Activated T-cell treated with anti-CD3 and anti-CD28 coated beads, Interleukin-2, amount 50 U/mL, for 4 hours (primary cell): ENCODE results near the gene ZEB2. TPM values are rescaled to one million over a fixed set of nuclear protein-coding genes. Genes with fewer than 3 reads are reported as not detected.
A peak's percentile ranks its signal among the peaks of the same experiment; 100 is the strongest.

Experiments used
- ATAC-seq, 2 donors: fragments of 200-7000 bp; cut with Tn5 transposase; one replicate each; pipeline ENCODE4 v1.10.0; 2021
- DNase-seq: peaks from one replicate; pipeline ENCODE4 v3.0.0-alpha.2; 2020
- H3K27me3 Mint-ChIP-seq: one replicate; pipeline ENCODE4 v1.8.0; 2021; ENCODE audit warnings: low read depth, mixed read lengths
- H3K36me3 Mint-ChIP-seq: one replicate; pipeline ENCODE4 v1.8.0; 2022; ENCODE audit warnings: mixed read lengths; ENCODE audit not compliant: insufficient read depth
- H3K4me1 Mint-ChIP-seq: one replicate; pipeline ENCODE4 v1.8.0; 2021; ENCODE audit warnings: low read depth, mixed read lengths
- H3K4me3 Mint-ChIP-seq: one replicate; pipeline ENCODE4 v1.8.0; 2021; ENCODE audit warnings: mild to moderate bottlenecking, moderate library complexity, mixed read lengths
- H3K9me3 Mint-ChIP-seq: one replicate; pipeline ENCODE4 v1.8.0; 2021; ENCODE audit warnings: mixed read lengths
- total RNA-seq, 3 donors: library from RNA; stranded (reverse); gene quantifications; one replicate each; pipeline ENCODE4 v1.2.1, GENCODE V29; 2021

ZEB2 gene
- total RNA-seq = 10 to 100 TPM; 14.4 to 35.9 (median 25.1) TPM

DNA sequence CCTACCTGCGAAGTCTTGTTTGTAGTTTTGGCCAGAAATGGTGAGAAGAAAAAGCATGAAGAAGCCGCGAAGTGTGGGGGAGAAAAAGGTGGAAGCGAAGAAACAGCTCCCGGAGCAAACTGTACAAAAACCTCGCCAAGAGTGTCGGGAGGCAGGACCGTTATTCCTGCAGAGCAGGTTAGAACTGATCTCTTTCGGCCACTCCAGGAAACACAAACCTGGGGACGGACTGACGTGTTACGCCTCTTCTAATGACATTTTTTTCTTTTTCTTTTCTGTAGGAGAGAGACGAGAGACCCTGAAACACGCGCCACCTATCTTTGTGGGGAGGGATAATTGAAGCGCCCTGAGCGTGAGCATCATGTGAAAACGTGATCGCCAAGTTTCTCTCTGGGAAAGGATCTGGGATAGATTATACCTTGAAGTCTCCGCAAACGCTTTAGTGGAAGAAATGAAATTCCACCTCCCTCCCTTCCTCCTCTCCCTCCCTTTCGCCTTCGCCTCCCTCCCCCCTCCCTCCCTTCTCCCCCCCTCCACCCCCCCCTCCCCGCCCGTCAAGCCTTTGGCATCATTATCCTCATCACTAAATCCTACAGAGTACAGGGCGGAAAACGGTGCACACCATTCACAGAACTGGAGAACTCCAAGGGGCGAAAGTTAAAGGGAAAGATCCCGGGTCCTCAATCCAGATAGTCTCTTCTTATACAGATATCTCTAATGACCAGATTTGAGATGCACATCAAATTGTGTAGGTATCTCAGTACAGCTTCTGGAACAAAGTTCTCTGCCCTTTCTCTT is at the start of gene ZEB2:
ZEB2 (minus strand) TSS at position 186 of the 798 bp plus-strand sequence. CDS start 2,769 bp downstream, outside the sequence.
- ATAC-seq = no peak
- H3K27me3 Mint-ChIP-seq = peaks cover 42% of the 10 kb centered on the region
- no peak within 1 kb of the TSS for H3K4me3 Mint-ChIP-seq

DNA sequence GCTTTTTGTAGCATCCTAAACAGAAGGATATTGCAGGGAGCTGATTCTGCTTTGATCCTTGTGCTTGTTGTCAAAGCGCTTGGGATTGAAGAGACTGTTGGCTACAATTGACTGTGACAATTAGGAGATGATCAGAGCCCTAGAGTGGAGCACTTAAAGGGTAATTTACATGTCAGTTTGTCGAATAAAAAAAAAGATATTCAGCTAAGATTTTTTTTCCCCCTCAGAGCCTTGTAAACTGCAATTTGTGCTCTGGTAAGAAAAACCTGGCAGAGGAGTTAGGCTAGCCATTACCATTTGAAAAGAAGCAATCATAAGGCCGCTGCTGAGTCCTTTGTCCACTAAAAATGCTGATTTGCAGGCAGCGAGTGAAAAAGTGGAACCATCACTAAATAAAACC is 47.8 kb upstream of the ZEB2 start:
- DNase-seq (no peak), ATAC-seq (no peak)
- H3K9me3 Mint-ChIP-seq = no peaks in the 10 kb centered on the region
- no peaks in the 10 kb centered on the region for H3K36me3 Mint-ChIP-seq
- no peak overlapping the region for H3K4me3 Mint-ChIP-seq
- H3K27me3 Mint-ChIP-seq = peaks cover 5% of the 10 kb centered on the region
- H3K4me1 Mint-ChIP-seq = peaks cover 9% of the 10 kb centered on the region

More for the DNA sequence above, at the start of gene ZEB2:
- DNase-seq = no peak
- H3K9me3 Mint-ChIP-seq = no peaks in the 10 kb centered on the region
- peaks cover 29% of the 10 kb centered on the region for H3K4me1 Mint-ChIP-seq
- H3K36me3 Mint-ChIP-seq = peaks cover 2% of the 10 kb centered on the region

DNA sequence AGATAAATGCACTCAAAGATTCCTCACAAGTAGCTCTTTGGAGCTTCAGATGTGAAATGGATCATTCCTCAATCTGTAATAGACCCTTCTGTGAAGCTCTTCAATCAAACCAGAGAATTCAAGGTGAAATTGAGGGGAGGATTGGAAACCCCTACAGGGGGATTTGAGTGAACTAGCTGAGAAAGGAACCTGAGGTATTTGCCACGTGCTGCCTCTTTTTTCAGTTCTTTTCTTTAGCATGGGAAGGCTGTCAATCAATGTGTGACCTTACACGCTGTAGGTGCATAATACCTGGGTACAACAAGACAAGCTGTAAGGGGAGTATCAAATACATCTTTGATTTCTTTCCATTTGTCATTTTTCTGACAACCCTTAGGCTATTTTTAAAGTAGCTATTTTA is 46.5 kb upstream of the ZEB2 start:
- Mint-ChIP-seq H3K36me3 (no peaks in the 10 kb centered on the region), H3K4me1 (peaks cover 3% of the 10 kb centered on the region), H3K27me3 (peaks cover 5% of the 10 kb centered on the region), H3K4me3 (no peak overlapping the region), H3K9me3 (no peaks in the 10 kb centered on the region)
- ATAC-seq (no peak), DNase-seq (no peak)

DNA sequence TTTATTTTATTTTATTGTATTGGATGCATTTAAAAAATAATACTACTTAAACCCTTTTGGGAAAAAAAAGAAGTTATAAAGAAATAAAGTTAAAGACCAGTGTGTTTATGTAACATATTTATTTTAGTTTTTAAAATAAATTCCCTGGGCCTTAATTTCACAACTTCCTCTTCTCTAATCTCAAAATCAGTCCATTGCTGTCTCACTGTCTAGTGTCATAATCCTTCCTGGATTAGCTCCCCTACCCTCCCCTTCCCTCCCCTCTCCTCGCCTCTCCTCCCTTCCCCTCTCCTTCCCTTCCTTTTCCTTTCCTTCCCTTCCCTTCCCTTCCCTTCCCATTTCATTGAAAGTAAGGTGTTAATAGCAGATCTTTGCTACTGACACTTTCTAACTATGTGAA is 40.3 kb upstream of the ZEB2 start:
- Mint-ChIP-seq H3K36me3 (no peaks in the 10 kb centered on the region), H3K4me1 (no peaks in the 10 kb centered on the region), H3K4me3 (no peak overlapping the region), H3K27me3 (peaks cover 7% of the 10 kb centered on the region), H3K9me3 (no peaks in the 10 kb centered on the region)
- DNase-seq = no peak
- no peak for ATAC-seq

DNA sequence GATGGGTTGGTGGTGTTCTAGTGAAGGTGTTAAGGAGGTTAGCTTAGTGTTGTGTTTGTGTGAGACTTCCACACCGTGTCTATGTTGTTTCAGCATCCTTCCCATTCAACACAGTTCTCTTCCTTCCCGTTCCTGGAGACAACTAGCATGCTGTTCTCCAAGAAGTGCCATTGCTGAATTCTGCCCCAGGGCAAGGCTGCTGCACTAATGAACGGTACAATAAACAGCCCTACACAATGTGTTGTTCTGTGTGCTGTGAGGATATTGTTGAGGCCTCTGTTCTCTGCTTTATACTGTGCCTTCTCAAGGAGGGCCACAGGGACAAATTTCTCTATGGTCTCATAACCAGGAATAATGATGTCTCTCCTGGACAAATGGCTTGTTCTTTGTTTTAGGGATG is 39.8 kb upstream of the ZEB2 start:
- Mint-ChIP-seq H3K4me3 (no peak overlapping the region), H3K4me1 (no peaks in the 10 kb centered on the region), H3K9me3 (no peaks in the 10 kb centered on the region), H3K27me3 (peaks cover 7% of the 10 kb centered on the region), H3K36me3 (no peaks in the 10 kb centered on the region)
- DNase-seq (no peak), ATAC-seq (no peak)

DNA sequence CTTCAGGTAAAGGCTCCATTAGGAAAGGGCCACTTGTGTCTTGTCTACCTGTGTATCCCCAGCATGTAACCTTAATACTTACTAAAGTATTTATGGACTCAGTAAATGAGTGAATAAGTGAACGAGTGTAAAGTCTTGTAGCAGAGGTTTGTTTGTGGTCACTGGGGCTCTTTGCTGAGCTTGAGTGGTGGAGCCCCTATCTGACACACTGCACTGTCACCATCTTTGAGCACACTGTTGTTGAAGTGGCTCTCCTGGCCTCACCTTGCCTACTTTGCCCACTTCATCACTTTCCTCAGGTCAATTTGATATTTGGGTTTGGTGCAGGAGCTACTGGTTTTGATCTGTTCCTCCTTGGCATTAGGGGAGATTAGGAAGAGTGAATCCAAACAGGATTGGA is 39.3 kb upstream of the ZEB2 start:
- Mint-ChIP-seq H3K36me3 (no peaks in the 10 kb centered on the region), H3K9me3 (no peaks in the 10 kb centered on the region), H3K4me3 (no peak overlapping the region), H3K27me3 (peaks cover 7% of the 10 kb centered on the region), H3K4me1 (no peaks in the 10 kb centered on the region)
- no peak for DNase-seq
- no peak for ATAC-seq

DNA sequence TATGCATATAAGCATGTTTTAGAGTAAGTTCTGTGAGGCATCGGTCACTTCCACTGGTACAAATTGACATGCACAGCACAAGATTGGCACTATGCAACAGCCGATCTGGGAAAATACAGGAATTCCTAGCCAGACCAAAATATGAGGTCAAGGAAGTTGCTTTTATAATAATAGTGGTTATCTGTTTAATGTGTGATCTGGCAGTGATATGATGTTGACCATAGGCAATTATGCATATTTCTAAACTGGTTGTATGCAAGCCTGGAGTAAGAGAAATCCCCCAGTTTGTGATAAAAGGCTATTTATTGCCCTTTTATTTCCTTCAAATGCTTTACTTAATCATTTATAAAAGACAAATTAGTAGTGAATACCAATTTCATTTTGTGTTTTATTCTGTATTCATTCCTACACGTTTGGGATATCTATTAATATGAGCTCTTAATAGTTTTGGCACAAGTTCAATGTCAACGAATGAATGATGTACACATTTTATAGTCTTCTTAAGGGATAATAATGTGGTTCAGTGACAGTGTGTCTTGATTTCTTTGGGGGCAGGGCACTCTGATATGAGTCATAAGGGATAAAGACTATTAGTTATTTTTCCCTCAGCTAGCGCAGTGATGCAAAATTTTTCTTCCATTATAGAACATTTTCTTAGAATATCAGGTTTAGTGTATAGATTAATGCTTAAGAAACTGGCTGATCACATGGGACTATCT is 34.7 kb upstream of the ZEB2 start:
- Mint-ChIP-seq H3K36me3 (no peaks in the 10 kb centered on the region), H3K4me3 (no peak overlapping the region), H3K9me3 (no peaks in the 10 kb centered on the region), H3K4me1 (no peaks in the 10 kb centered on the region), H3K27me3 (no peaks in the 10 kb centered on the region)
- no peak for ATAC-seq
- DNase-seq = no peak

DNA sequence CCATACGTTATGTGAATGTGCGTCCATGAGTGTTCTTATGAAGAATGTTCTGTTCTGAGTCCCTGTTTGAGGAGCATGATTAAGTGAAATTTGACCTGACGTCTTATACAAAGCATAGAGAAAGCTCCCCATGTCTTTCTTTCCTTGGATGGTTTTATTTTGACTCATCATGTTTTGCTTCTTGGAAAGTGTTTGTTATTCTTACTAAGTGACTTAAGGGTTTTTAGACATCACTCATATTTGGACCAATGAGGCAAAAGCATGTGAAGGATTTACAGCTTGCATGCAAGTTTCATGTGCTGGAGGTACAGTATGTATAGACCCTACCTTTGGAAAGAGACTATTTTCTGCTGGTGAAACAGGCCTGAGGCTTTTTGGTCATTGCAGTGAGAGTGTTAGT is 33.5 kb upstream of the ZEB2 start:
- DNase-seq (no peak), ATAC-seq (peak; percentile 51 to 61)
- no peaks in the 10 kb centered on the region for H3K36me3 Mint-ChIP-seq
- no peaks in the 10 kb centered on the region for H3K9me3 Mint-ChIP-seq
- no peak overlapping the region for H3K4me3 Mint-ChIP-seq
- peaks cover 3% of the 10 kb centered on the region for H3K4me1 Mint-ChIP-seq
- no peaks in the 10 kb centered on the region for H3K27me3 Mint-ChIP-seq

DNA sequence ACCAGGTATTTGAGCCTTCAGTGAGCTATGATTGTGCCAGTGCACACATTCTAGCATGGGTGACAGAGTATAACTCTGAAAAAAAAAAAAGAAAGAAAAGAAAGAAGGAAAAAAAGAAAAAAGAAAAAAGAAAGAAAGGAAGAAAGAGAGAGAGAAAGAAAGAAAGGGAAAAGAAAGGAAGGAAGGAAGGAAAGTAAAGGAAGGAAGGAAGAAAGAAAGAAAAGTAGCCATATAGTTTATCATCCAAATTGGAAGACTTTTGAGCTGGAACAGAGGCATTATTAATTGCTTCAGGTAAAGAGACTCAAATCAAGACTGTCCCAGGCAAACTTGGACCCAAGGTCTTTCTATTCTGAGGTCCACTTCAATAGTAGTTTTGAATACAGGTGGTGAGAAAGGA is 32.9 kb upstream of the ZEB2 start:
- Mint-ChIP-seq H3K27me3 (no peaks in the 10 kb centered on the region), H3K36me3 (no peaks in the 10 kb centered on the region), H3K9me3 (no peaks in the 10 kb centered on the region), H3K4me1 (peaks cover 6% of the 10 kb centered on the region), H3K4me3 (no peak overlapping the region)
- DNase-seq (no peak), ATAC-seq (no peak)

DNA sequence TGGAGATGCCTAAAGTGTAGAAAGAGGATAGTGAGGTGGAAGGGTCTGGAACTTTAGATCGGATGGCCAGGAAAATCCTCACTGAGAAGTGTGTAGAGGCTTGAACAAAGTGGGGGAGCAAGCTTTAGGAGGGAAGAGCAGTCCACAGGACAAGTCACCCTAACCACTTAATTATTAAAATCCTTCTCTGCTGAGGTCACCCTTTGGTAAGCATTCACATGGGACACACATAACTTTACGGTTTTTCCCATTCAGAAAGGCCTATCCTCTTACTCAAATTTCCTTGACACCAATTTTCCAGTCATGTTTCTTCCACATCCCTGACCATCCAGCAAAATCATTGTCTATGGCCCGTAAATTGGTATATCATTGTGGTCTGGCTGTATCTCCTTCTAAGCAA is 31.0 kb upstream of the ZEB2 start:
- Mint-ChIP-seq H3K4me1 (peaks cover 6% of the 10 kb centered on the region), H3K4me3 (no peak overlapping the region), H3K9me3 (no peaks in the 10 kb centered on the region), H3K36me3 (no peaks in the 10 kb centered on the region), H3K27me3 (no peaks in the 10 kb centered on the region)
- no peak for ATAC-seq
- no peak for DNase-seq

DNA sequence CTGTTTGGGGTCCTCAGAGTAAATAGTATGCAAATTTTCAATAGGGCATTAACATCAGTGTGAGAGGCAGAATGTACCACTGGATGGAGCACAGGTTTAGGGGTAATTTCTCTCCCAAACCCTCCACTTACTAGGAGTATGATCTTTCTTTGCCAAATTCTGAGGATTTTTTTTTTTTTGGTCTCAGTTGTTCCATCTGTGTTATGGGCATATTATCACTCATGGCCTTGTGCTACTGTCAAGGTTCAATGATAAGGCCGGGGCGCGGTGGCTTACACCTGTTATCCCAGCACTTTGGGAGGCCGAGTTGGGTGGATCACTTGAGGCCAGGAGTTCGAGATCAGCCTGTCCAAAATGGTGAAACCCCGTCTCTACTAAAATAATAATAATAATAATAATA is 30.2 kb upstream of the ZEB2 start:
- no peak for ATAC-seq
- peaks cover 3% of the 10 kb centered on the region for H3K27me3 Mint-ChIP-seq
- no peaks in the 10 kb centered on the region for H3K9me3 Mint-ChIP-seq
- peaks cover 6% of the 10 kb centered on the region for H3K4me1 Mint-ChIP-seq
- DNase-seq = no peak
- no peak overlapping the region for H3K4me3 Mint-ChIP-seq
- H3K36me3 Mint-ChIP-seq = no peaks in the 10 kb centered on the region

DNA sequence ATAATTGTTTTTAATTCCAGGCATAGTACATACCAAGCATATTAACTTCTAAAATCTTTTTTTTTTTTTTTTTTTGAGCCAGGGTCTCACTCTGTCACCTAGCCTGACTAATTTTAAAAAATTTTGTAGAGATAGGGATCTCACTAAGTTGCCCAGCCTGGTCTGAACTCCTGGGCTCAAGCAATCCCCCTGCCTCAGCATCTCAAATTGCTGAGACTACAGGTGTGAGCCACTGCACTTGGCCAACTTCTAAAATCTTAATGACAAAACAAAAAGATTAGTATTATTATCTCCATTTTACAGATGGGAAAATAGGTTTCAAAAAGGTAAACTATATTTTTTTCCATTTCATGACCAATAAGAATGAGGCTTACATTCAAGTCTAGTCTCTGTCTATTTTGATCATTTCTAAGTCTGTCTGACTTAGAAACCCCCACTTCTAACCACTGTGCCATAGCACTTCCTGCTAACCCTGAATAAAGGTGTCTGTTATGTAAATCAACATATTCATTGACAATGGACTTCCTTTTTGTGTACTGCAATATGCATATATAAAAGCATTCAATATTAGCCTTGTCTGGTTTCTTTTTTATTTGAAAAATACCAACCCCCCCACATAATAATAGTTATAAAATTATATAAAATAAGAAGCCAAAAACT is 28.7 kb upstream of the ZEB2 start:
- DNase-seq (no peak), ATAC-seq (no peak)
- Mint-ChIP-seq H3K36me3 (no peaks in the 10 kb centered on the region), H3K4me3 (no peak overlapping the region), H3K4me1 (peaks cover 6% of the 10 kb centered on the region), H3K9me3 (no peaks in the 10 kb centered on the region), H3K27me3 (peaks cover 6% of the 10 kb centered on the region)

DNA sequence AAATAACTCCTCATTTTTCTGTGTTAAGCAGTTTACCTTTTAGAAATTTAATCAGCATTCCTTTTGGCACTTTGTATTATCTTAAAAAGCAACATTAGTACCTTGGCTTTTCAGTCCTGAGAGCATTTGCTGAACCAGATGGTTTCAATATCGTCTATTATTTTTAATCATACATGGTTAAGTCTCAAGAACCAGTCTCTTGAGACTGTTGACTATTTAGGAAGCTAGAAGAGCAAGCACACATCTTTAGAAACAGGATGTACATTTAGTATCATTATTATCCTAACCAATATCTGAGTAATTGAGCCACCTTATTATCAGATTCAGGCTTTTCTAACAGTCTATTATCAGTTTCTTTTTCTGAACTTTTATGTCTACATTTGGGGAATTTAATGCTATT is 28.2 kb upstream of the ZEB2 start:
- ATAC-seq (no peak), DNase-seq (no peak)
- Mint-ChIP-seq H3K27me3 (peaks cover 6% of the 10 kb centered on the region), H3K4me3 (no peak overlapping the region), H3K9me3 (no peaks in the 10 kb centered on the region), H3K4me1 (peaks cover 6% of the 10 kb centered on the region), H3K36me3 (no peaks in the 10 kb centered on the region)

DNA sequence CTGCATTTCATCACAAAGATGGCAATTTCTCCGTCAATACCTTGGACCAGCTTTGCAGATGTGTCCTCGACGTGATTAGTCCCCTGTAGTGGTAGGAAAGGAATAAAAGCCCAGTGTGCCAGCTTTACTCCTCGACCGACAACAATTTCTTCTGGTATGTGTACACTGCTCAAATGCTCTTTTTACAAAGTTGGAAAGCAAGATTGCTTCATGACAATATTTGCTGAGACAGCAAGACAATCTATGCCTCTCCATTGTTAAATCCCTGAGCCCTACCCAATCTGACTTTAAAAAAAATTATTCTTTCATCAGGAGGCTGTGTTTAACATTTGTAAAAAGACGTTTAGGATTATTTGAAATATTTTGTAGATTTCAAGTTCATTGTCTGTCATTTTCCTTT is 27.6 kb upstream of the ZEB2 start:
- H3K36me3 Mint-ChIP-seq = no peaks in the 10 kb centered on the region

DNA sequence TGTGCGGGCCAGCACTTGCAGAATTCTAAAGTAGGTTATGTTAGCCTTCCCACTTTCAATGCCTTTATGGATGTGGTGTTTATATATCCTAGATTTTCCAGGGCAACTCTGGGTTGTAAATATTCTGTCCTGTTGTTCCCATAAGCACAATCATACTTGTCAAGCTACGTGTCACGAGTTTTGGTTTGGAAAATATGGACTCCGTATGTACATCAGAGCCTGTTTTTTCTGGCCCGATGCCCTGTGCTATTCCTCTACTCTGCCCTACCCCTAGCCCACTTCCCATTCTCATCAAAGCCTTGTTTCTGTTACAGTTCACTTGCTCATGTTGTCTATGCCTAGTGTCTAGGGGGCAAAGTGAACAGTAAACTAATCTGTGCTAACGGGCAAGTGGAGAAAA is 27.0 kb upstream of the ZEB2 start:
- Mint-ChIP-seq H3K36me3 (no peaks in the 10 kb centered on the region), H3K4me1 (peaks cover 6% of the 10 kb centered on the region), H3K9me3 (no peaks in the 10 kb centered on the region), H3K4me3 (no peak overlapping the region), H3K27me3 (peaks cover 11% of the 10 kb centered on the region)
- no peak for DNase-seq
- ATAC-seq = no peak

More for the DNA sequence above, 27.6 kb upstream of the ZEB2 start:
- no peaks in the 10 kb centered on the region for H3K9me3 Mint-ChIP-seq
- ATAC-seq (no peak), DNase-seq (no peak)
- H3K4me1 Mint-ChIP-seq = peaks cover 6% of the 10 kb centered on the region
- peaks cover 9% of the 10 kb centered on the region for H3K27me3 Mint-ChIP-seq
- H3K4me3 Mint-ChIP-seq = no peak overlapping the region
